Liver (tissue), 9 donors: ENCODE results near the gene CPAMD8. TPM values are rescaled to one million over a fixed set of nuclear protein-coding genes. Genes with fewer than 3 reads are reported as not detected.

Source experiments
- DNase-seq: peaks from one replicate; pipeline ENCODE4 v3.0.0-alpha.2; 2017; ENCODE audit warnings: low spot score
- H3K27ac ChIP-seq, 2 donors: one replicate each; pipeline ENCODE4 v1.7.0; 2013; ENCODE audit warnings: inconsistent platforms in 2 of 2, low read length in 2 of 2, control low read depth in 1 of 2, low read depth in 1 of 2, mild to moderate bottlenecking in 1 of 2
- H3K27me3 ChIP-seq, 4 donors: one replicate each; pipeline versions ENCODE4 v1.6.1 to v1.7.0; 2013; ENCODE audit warnings: low read length in 3 of 4, inconsistent platforms in 1 of 4, mild to moderate bottlenecking in 1 of 4, moderate library complexity in 1 of 4; ENCODE audit not compliant: control insufficient read depth in 4 of 4, insufficient read depth in 4 of 4
- H3K36me3 ChIP-seq, 4 donors: one replicate each; pipeline versions ENCODE4 v1.6.1 to v1.7.0; 2013; ENCODE audit warnings: low read length in 3 of 4, mild to moderate bottlenecking in 3 of 4, low read depth in 1 of 4, moderate library complexity in 1 of 4; ENCODE audit not compliant: control insufficient read depth in 4 of 4, insufficient read depth in 3 of 4
- H3K4me1 ChIP-seq, 4 donors: one replicate each; pipeline versions ENCODE4 v1.6.1 to v1.7.0; 2013; ENCODE audit warnings: low read length in 3 of 4, mild to moderate bottlenecking in 3 of 4, moderate library complexity in 1 of 4; ENCODE audit not compliant: control insufficient read depth in 4 of 4, insufficient read depth in 4 of 4
- H3K4me3 ChIP-seq, 3 donors: one replicate each; pipeline versions ENCODE4 v1.6.1 to v1.7.0; 2013; ENCODE audit warnings: low read length in 3 of 3, control low read depth in 1 of 3, low read depth in 1 of 3, mild to moderate bottlenecking in 1 of 3
- H3K9ac ChIP-seq, 2 donors: one replicate each; pipeline ENCODE4 v1.7.0; 2013; ENCODE audit warnings: low read length in 2 of 2, mild to moderate bottlenecking in 2 of 2, moderate library complexity in 2 of 2, control low read depth in 1 of 2, low read depth in 1 of 2
- H3K9me3 ChIP-seq, 4 donors: one replicate each; pipeline versions ENCODE4 v1.6.1 to v1.7.0; 2013; ENCODE audit warnings: low read length in 3 of 4; ENCODE audit not compliant: control insufficient read depth in 4 of 4
- ATF3 ChIP-seq: IDR thresholded peaks from 2 replicates; pipeline ENCODE4 v1.6.1; 2016; ENCODE audit warnings: antibody characterized with exemption
- EGR1 ChIP-seq, 2 donors: IDR thresholded peaks; 2 replicates each; pipeline ENCODE4 v1.6.1; 2016 to 2018; ENCODE audit warnings: antibody characterized with exemption in 2 of 2, low read depth in 2 of 2
- FOXA1 ChIP-seq: IDR thresholded peaks from 2 replicates; pipeline ENCODE4 v1.6.1; 2016; ENCODE audit warnings: antibody characterized with exemption
- FOXA2 ChIP-seq: IDR thresholded peaks from 2 replicates; pipeline ENCODE4 v1.6.1; 2016; ENCODE audit warnings: antibody characterized with exemption
- GABPA ChIP-seq, 2 donors: IDR thresholded peaks in 1 of 2; conservative IDR thresholded peaks in 1 of 2; 2 replicates each; pipeline ENCODE4 v1.6.1; 2016; ENCODE audit warnings: antibody characterized with exemption in 2 of 2, mild to moderate bottlenecking in 1 of 2, moderate library complexity in 1 of 2
- HNF4A ChIP-seq, 2 donors: conservative IDR thresholded peaks; 2 replicates each; pipeline ENCODE4 v1.6.1; 2016; ENCODE audit warnings: antibody characterized with exemption in 2 of 2, mild to moderate bottlenecking in 2 of 2
- HNF4G ChIP-seq: IDR thresholded peaks from 2 replicates; pipeline ENCODE4 v1.6.1; 2016; ENCODE audit warnings: antibody characterized with exemption
- JUND ChIP-seq, 2 donors: IDR thresholded peaks; 2 replicates each; pipeline ENCODE4 v1.6.1; 2016; ENCODE audit warnings: antibody characterized with exemption in 2 of 2
- MAX ChIP-seq: IDR thresholded peaks from 2 replicates; pipeline ENCODE4 v1.6.1; 2016; ENCODE audit warnings: antibody characterized with exemption
- NR2F2 ChIP-seq: IDR thresholded peaks from 2 replicates; pipeline ENCODE4 v1.6.1; 2016; ENCODE audit warnings: antibody characterized with exemption
- RAD21 ChIP-seq, 2 donors: IDR thresholded peaks; 2 replicates each; pipeline ENCODE4 v1.6.1; 2016; ENCODE audit warnings: antibody characterized with exemption in 2 of 2, mild to moderate bottlenecking in 2 of 2
- REST ChIP-seq: IDR thresholded peaks from 2 replicates; pipeline ENCODE4 v1.6.1; 2016; ENCODE audit warnings: antibody characterized with exemption, mild to moderate bottlenecking
- RXRA ChIP-seq, 2 donors: IDR thresholded peaks; 2 replicates each; pipeline ENCODE4 v1.6.1; 2017 to 2018; ENCODE audit warnings: antibody characterized with exemption in 2 of 2, mild to moderate bottlenecking in 1 of 2
- SP1 ChIP-seq: IDR thresholded peaks from 2 replicates; pipeline ENCODE4 v1.6.1; 2018; ENCODE audit warnings: antibody characterized with exemption, mild to moderate bottlenecking
- TAF1 ChIP-seq: conservative IDR thresholded peaks from 2 replicates; pipeline ENCODE4 v1.6.1; 2016; ENCODE audit warnings: antibody characterized with exemption, mild to moderate bottlenecking
- YY1 ChIP-seq: IDR thresholded peaks from 2 replicates; pipeline ENCODE4 v1.6.1; 2016; ENCODE audit warnings: antibody characterized with exemption, mild to moderate bottlenecking
- ZBTB33 ChIP-seq: IDR thresholded peaks from 2 replicates; pipeline ENCODE4 v1.6.1; 2016; ENCODE audit warnings: antibody characterized with exemption
- WGBS: extraction: QIAGEN DNeasy Blood & Tissue Kit; methylation state at CpG from one replicate; pipeline ENCODE4 v1.1.7; 2013; 5-methylcytosine and 5-hydroxymethylcytosine counted together
- polyA plus RNA-seq, 2 donors: library from polyadenylated mRNA; stranded (reverse) in 1 of 2; unstranded in 1 of 2; fragments of 200-250 nt in 1 of 2; fragments of >200 nt in 1 of 2; fragmentation: Nextera tagmentation in 1 of 2; extraction: Ambion mirVana in 1 of 2; gene quantifications; one replicate each; pipeline versions ENCODE4 v1.2.1 to v1.2.3, GENCODE V29; 2013 to 2015
- total RNA-seq, 2 donors: library from RNA; depleted of rRNA; stranded (reverse); fragments of >200 nt; gene quantifications; one replicate each; pipeline ENCODE4 v1.2.3, GENCODE V29; 2014
- TF ChIP-seq, protein P1 (sequence below): fragments of 150-350 bp; IDR thresholded peaks from 2 replicates; pipeline ENCODE4 v1.5.1; 2017; ENCODE audit warnings: improper control_type of control experiment, low read depth, low read length; ENCODE audit not compliant: missing input control
- donor health status: healthy.
- donor health status: healthy.
- donor health status: healthy.
- donor health status: healthy.
- donor health status: healthy.

The CPAMD8 gene
- total and polyA plus RNA-seq, 4 donors: 0.92 to 1.4 (median 1.1) TPM

DNA sequence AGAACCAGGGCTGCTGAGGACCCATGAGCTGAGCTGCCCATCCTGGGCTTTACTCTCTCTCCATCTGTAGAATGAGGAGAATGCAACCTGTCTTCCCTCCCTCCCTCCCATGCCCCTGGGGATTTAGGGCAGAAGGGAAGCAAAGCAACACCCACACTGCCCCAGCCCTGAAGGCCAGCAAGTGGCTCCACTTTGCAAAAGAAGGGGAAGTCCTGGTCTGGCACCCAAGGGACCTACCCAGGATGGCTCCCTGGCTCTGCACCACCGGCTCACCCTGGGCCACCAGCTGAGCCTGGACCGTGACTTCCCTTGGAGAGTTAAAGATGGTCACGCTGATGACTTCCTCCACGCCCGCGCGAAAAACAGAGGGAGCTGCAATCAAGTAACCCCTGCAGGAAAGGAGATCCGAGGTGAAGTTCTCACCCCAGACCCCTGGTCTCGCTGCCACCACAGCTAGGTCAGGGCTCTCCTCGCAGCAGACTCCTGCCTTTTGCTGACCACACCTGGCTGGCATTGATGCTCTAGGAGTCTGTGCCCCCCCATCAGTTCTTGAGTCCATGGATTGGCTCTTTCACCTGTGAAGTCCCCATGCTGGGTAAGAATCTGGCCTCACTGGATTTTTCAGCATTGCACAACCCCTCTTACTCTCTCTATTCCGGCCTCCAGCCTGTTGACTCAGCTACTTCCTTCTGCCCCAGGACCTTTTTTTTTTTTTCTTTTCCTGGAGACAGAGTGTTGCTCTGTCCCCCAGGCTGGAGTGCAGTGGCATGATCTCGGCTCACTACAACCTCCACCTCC is 4.6 kb downstream of the CPAMD8 start:
- no peaks in the 10 kb centered on the region for H3K36me3 ChIP-seq
- WGBS: 73% methylated on average over 12 of the region's 12 CpGs
- DNase-seq: no peak
- peaks cover 0 to 5% (median 0%) of the 10 kb centered on the region in 4 donors for H3K4me1 ChIP-seq
- TF ChIP-seq REST (no peak), ZBTB33 (no peak), HNF4A (conservative IDR thresholded peaks at IDR 0.05) (no peak)
- peaks cover 2 to 7% (median 4%) of the 10 kb centered on the region in 4 donors for H3K9me3 ChIP-seq
- H3K27ac ChIP-seq: no peak overlapping the region
- no peak overlapping the region for H3K9ac ChIP-seq
- peaks cover 0 to 4% (median 1%) of the 10 kb centered on the region in 4 donors for H3K27me3 ChIP-seq
- H3K4me3 ChIP-seq: no peak overlapping the region

GRCh38 chr19:17021328-17021727 is 5.3 kb downstream of the CPAMD8 start:
- no peak overlapping the region for H3K4me3 ChIP-seq
- TF ChIP-seq RXRA (IDR thresholded peaks at IDR 0.05): no peak
- no peak for TF ChIP-seq TAF1
- no peak for TF ChIP-seq FOXA2
- TF ChIP-seq NR2F2: no peak
- TF ChIP-seq SP1: no peak
- TF ChIP-seq, protein P1, sequence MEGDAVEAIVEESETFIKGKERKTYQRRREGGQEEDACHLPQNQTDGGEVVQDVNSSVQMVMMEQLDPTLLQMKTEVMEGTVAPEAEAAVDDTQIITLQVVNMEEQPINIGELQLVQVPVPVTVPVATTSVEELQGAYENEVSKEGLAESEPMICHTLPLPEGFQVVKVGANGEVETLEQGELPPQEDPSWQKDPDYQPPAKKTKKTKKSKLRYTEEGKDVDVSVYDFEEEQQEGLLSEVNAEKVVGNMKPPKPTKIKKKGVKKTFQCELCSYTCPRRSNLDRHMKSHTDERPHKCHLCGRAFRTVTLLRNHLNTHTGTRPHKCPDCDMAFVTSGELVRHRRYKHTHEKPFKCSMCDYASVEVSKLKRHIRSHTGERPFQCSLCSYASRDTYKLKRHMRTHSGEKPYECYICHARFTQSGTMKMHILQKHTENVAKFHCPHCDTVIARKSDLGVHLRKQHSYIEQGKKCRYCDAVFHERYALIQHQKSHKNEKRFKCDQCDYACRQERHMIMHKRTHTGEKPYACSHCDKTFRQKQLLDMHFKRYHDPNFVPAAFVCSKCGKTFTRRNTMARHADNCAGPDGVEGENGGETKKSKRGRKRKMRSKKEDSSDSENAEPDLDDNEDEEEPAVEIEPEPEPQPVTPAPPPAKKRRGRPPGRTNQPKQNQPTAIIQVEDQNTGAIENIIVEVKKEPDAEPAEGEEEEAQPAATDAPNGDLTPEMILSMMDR: no peak
- TF ChIP-seq JUND (IDR thresholded peaks at IDR 0.05): no peak
- no peak for TF ChIP-seq ATF3
- TF ChIP-seq HNF4A (conservative IDR thresholded peaks at IDR 0.05): no peak
- no peak for TF ChIP-seq EGR1 (IDR thresholded peaks at IDR 0.05; ENCODE audit: low read depth in 2 of 2)
- TF ChIP-seq MAX: no peak
- no peak for TF ChIP-seq HNF4G
- TF ChIP-seq YY1: no peak
- no peak for TF ChIP-seq FOXA1
- TF ChIP-seq ZBTB33: no peak
- TF ChIP-seq REST: no peak
- TF ChIP-seq RAD21 (IDR thresholded peaks at IDR 0.05): no peak
- TF ChIP-seq GABPA (IDR thresholded peaks at IDR 0.05 in 1 of 2, conservative IDR thresholded peaks at IDR 0.05 in 1 of 2): no peak
- no peak overlapping the region for H3K27ac ChIP-seq
- no peak overlapping the region for H3K9ac ChIP-seq
- H3K4me1 ChIP-seq: peaks cover 0 to 4% (median 0%) of the 10 kb centered on the region in 4 donors
- peaks cover 0 to 4% (median 2%) of the 10 kb centered on the region in 4 donors for H3K27me3 ChIP-seq
- DNase-seq: no peak
- WGBS: 96% methylated on average over 1 of the region's 1 CpG
- no peaks in the 10 kb centered on the region for H3K36me3 ChIP-seq
- peaks cover 2 to 7% (median 4%) of the 10 kb centered on the region in 4 donors for H3K9me3 ChIP-seq
